IMR-90 (cell line): Measurements from ENCODE around the gene COX4I1. TPM values are rescaled to one million over a fixed set of nuclear protein-coding genes. Genes with fewer than 3 reads are reported as not detected.

Experiments
- ATAC-seq: fragments of 200-7000 bp; cut with Tn5 transposase; 2 replicates; pipeline ENCODE4 v1.9.1; 2020; ENCODE audit warnings: low read depth, mild to moderate bottlenecking, moderate library complexity
- BruUV-seq: library from RNA; stranded (reverse); fragments of 400-500 nt; replicated peaks from 2 replicates; lab custom pipeline; 2021; lab: Mats Ljungman, UMichigan
- CTCF ChIA-PET: fragments of 300-600 bp; formaldehyde crosslinking; extraction: SDS; loops from one replicate; lab custom pipeline; 2021; ENCODE audit warnings: antibody characterized with exemption; lab: Yijun Ruan, JAX
- POLR2A ChIA-PET: fragments of 300-600 bp; sonication (Branson Sonifier 250); formaldehyde crosslinking; loops from one replicate; lab custom pipeline; 2022; ENCODE audit warnings: antibody characterized with exemption; ENCODE audit not compliant: unreplicated experiment; lab: Charles Lee
- DNase-seq: peaks from one replicate; pipeline ENCODE4 v3.0.0; 2013
- H2AFZ ChIP-seq: replicated peaks from 2 replicates; pipeline ENCODE3; 2013; ENCODE audit warnings: low read length, mild to moderate bottlenecking; ENCODE audit not compliant: poor library complexity
- H2AK5ac ChIP-seq: 2 replicates; pipeline ENCODE4 v1.6.1; 2013; ENCODE audit warnings: low read depth, low read length, inconsistent platforms
- H2AK9ac ChIP-seq: replicated peaks from 2 replicates; pipeline ENCODE3; 2013; ENCODE audit warnings: mild to moderate bottlenecking, low read depth, low read length, moderate library complexity; ENCODE audit not compliant: poor library complexity
- H2BK120ac ChIP-seq: 2 replicates; pipeline ENCODE4 v1.6.1; 2013; ENCODE audit warnings: low read depth, low read length, inconsistent platforms
- H2BK15ac ChIP-seq: 3 replicates; pipeline ENCODE4 v1.6.1; 2013; ENCODE audit warnings: low read depth, low read length, inconsistent platforms
- H2BK20ac ChIP-seq: 2 replicates; pipeline ENCODE4 v1.6.1; 2013; ENCODE audit warnings: low read depth, mild to moderate bottlenecking, inconsistent platforms, low read length, moderate library complexity
- H2BK5ac ChIP-seq: 2 replicates; pipeline ENCODE4 v1.6.1; 2013; ENCODE audit warnings: mild to moderate bottlenecking, low read depth, low read length, inconsistent platforms; ENCODE audit not compliant: poor library complexity, severe bottlenecking
- H3K14ac ChIP-seq: replicated peaks from 2 replicates; pipeline ENCODE4 v1.6.1; 2013; ENCODE audit warnings: low read depth, low read length, inconsistent platforms
- H3K18ac ChIP-seq: 2 replicates; pipeline ENCODE4 v1.6.1; 2013; ENCODE audit warnings: low read depth, low read length, control low read depth
- H3K23ac ChIP-seq: 2 replicates; pipeline ENCODE4 v1.6.1; 2013; ENCODE audit warnings: low read depth, low read length, inconsistent platforms
- H3K27ac ChIP-seq: 2 replicates; pipeline ENCODE4 v1.5.1; 2013; ENCODE audit warnings: mild to moderate bottlenecking, control low read depth, low read length; ENCODE audit not compliant: insufficient read depth
- H3K27me3 ChIP-seq: 2 replicates; pipeline ENCODE4 v1.6.1; 2013; ENCODE audit warnings: low read length; ENCODE audit not compliant: control insufficient read depth, insufficient read depth
- H3K36me3 ChIP-seq: 2 replicates; pipeline ENCODE4 v1.6.1; 2013; ENCODE audit warnings: low read length, mixed read lengths; ENCODE audit not compliant: control insufficient read depth, insufficient read depth
- H3K4ac ChIP-seq: 2 replicates; pipeline ENCODE4 v1.6.1; 2013; ENCODE audit warnings: low read depth, low read length, inconsistent platforms
- H3K4me1 ChIP-seq: 2 replicates; pipeline ENCODE4 v1.6.1; 2013; ENCODE audit warnings: low read length, mixed read lengths; ENCODE audit not compliant: control insufficient read depth, insufficient read depth
- H3K4me2 ChIP-seq: 2 replicates; pipeline ENCODE4 v1.6.1; 2013; ENCODE audit warnings: low read depth, mild to moderate bottlenecking, control low read depth, low read length, moderate library complexity
- H3K4me3 ChIP-seq: 2 replicates; pipeline ENCODE4 v1.5.1; 2013; ENCODE audit warnings: low read depth, mild to moderate bottlenecking, control low read depth, low read length, moderate library complexity; ENCODE audit not compliant: insufficient read depth
- H3K56ac ChIP-seq: 2 replicates; pipeline ENCODE4 v1.6.1; 2013; ENCODE audit warnings: low read length, inconsistent platforms; ENCODE audit not compliant: insufficient read depth; ENCODE audit errors: extremely low read depth
- H3K79me1 ChIP-seq, 2 experiments: 2 replicates each; pipeline ENCODE4 v1.6.1; 2013; ENCODE audit warnings: low read length in 2 of 2, inconsistent platforms in 1 of 2, low read depth in 1 of 2
- H3K9ac ChIP-seq: 2 replicates; pipeline ENCODE4 v1.6.1; 2013; ENCODE audit warnings: low read depth, low read length, control low read depth
- H3K9me1 ChIP-seq: 2 replicates; pipeline ENCODE4 v1.6.1; 2013; ENCODE audit warnings: low read length, inconsistent platforms; ENCODE audit not compliant: insufficient read depth
- H3K9me3 ChIP-seq: 2 replicates; pipeline ENCODE4 v1.6.1; 2013; ENCODE audit warnings: low read length; ENCODE audit not compliant: control insufficient read depth, insufficient read depth
- H4K20me1 ChIP-seq: 2 replicates; pipeline ENCODE4 v1.6.1; 2013; ENCODE audit warnings: low read length, inconsistent platforms; ENCODE audit not compliant: insufficient read depth
- H4K5ac ChIP-seq: 2 replicates; pipeline ENCODE4 v1.6.1; 2013; ENCODE audit warnings: mild to moderate bottlenecking, low read depth, low read length, control low read depth
- H4K8ac ChIP-seq, 2 experiments: 2 replicates each; pipeline ENCODE4 v1.6.1; 2013; ENCODE audit warnings: low read depth in 2 of 2, low read length in 2 of 2, control low read depth in 1 of 2, inconsistent platforms in 1 of 2
- H4K91ac ChIP-seq: 2 replicates; pipeline ENCODE4 v1.6.1; 2013; ENCODE audit warnings: low read depth, low read length, inconsistent platforms; ENCODE audit not compliant: insufficient read depth
- BHLHE40 ChIP-seq: fragments of 150-350 bp; IDR thresholded peaks from 2 replicates; pipeline ENCODE4 v1.6.1; 2016; ENCODE audit warnings: mild to moderate bottlenecking, low read depth, low read length
- CHD1 ChIP-seq: IDR thresholded peaks from 2 replicates; pipeline ENCODE4 v1.6.1; 2012; ENCODE audit warnings: low read depth, low read length, improper control_type of control experiment
- MAZ ChIP-seq: IDR thresholded peaks from 2 replicates; pipeline ENCODE4 v1.6.1; 2012; ENCODE audit warnings: low read depth, mild to moderate bottlenecking, low read length, improper control_type of control experiment, moderate library complexity, borderline replicate concordance
- NFE2L2 ChIP-seq: fragments of 150-350 bp; IDR thresholded peaks from 2 replicates; pipeline ENCODE4 v1.6.1; 2016; ENCODE audit warnings: low read depth, mild to moderate bottlenecking, low read length
- POLR2A ChIP-seq: IDR thresholded peaks from 2 replicates; pipeline ENCODE4 v1.6.1; 2012; ENCODE audit warnings: mild to moderate bottlenecking, low read depth, low read length
- RAD21 ChIP-seq: IDR thresholded peaks from 2 replicates; pipeline ENCODE4 v1.6.1; 2012; ENCODE audit warnings: low read length, improper control_type of control experiment
- RFX5 ChIP-seq: IDR thresholded peaks from 2 replicates; pipeline ENCODE4 v1.8.0; 2012; ENCODE audit warnings: low read depth, mild to moderate bottlenecking, low read length, moderate library complexity
- SMC3 ChIP-seq: fragments of 150-350 bp; IDR thresholded peaks from 2 replicates; pipeline ENCODE4 v1.6.1; 2016; ENCODE audit warnings: low read depth, mild to moderate bottlenecking, antibody characterized with exemption, low read length, moderate library complexity
- WGBS, 2 experiments: methylation state at CpG; one replicate each; pipeline versions ENCODE4 v1.1.5 to v1.1.7; 2013; ENCODE audit warnings: missing lambda C conversion rate in 2 of 2; ENCODE audit not compliant: insufficient read length in 1 of 2; ENCODE audit errors: extremely low coverage in 2 of 2; 5-methylcytosine and 5-hydroxymethylcytosine counted together
- dilution Hi-C: fragments of 300-500 bp; cut with HindIII; formaldehyde crosslinking; loops from one replicate; pipeline ENCODE4 v1.14.3; 2018; ENCODE audit warnings: low sequenced_read_pairs; ENCODE audit not compliant: unreplicated experiment
- in situ Hi-C: fragments of 300-500 bp; cut with MboI; formaldehyde crosslinking; loops from 3 replicates; pipeline ENCODE4 v1.14.3; 2019; ENCODE audit warnings: low sequenced_read_pairs, inconsistent platforms, mixed read lengths
- intact Hi-C: fragments of 100-400 bp; cut with micrococcal nuclease; formaldehyde crosslinking; loops from 2 replicates; pipeline ENCODE4 v1.10.0; 2022
- polyA plus RNA-seq, 3 experiments: library from polyadenylated mRNA; depleted of rRNA; stranded (reverse); fragments of >200 nt; gene quantifications; 2 replicates each; pipeline ENCODE4 v1.2.3, GENCODE V29; 2012; ENCODE audit warnings: low replicate concordance in 1 of 3
- total RNA-seq: library from RNA; depleted of rRNA; stranded (reverse); fragments of >200 nt; gene quantifications from 2 replicates; pipeline ENCODE4 v1.2.3, GENCODE V29; 2012
- TF ChIP-seq, protein P1 (sequence below): conservative IDR thresholded peaks from 2 replicates; pipeline ENCODE4 v1.5.1; 2012; ENCODE audit warnings: mild to moderate bottlenecking, low read depth, low read length, improper control_type of control experiment
- TF ChIP-seq, protein P2 (sequence below): fragments of 150-350 bp; IDR thresholded peaks from 2 replicates; pipeline ENCODE4 v1.6.1; 2016; ENCODE audit warnings: low read depth, mild to moderate bottlenecking, low read length, moderate library complexity, borderline replicate concordance

COX4I1 gene
- total and polyA plus RNA-seq, 2 of the 4 experiments (the other 2 are of a cell fraction), result 397 to 700 TPM

- in situ Hi-C loops (no loop called here), dilution Hi-C loops (no loop called here), intact Hi-C loops (no loop called here)
- Histone ChIP-seq H3K9ac (no peak overlapping the region), H3K36me3 (peaks cover 35% of the 10 kb centered on the region), H2AK9ac (no peak overlapping the region), H4K91ac (no peak overlapping the region), H4K5ac (no peak overlapping the region), H3K18ac (no peak overlapping the region), H3K4me1 (peaks cover 8% of the 10 kb centered on the region), H3K4me2 (no peak overlapping the region), H2BK15ac (no peak overlapping the region), H3K56ac (no peak overlapping the region), H3K27ac (no peak overlapping the region), H3K4ac (no peak overlapping the region), H4K20me1 (peaks cover 42% of the 10 kb centered on the region), H3K14ac (no peak overlapping the region), H3K9me3 (no peaks in the 10 kb centered on the region), H2BK120ac (no peak overlapping the region), H2AFZ (no peak overlapping the region), H3K23ac (no peak overlapping the region; the same call in 1 of the 2 replicates), H3K9me1 (no peaks in the 10 kb centered on the region), H2AK5ac (no peak overlapping the region), H2BK20ac (no peak overlapping the region), H4K8ac (no peak overlapping the region), H3K4me3 (no peak overlapping the region), H3K79me1 (peaks cover 32 to 51% of the 10 kb centered on the region in 2 experiments), H3K27me3 (no peaks in the 10 kb centered on the region), H2BK5ac (no peak overlapping the region)
- BruUV-seq, result no TSS peak
- 93% methylated on average over 26 of the region's 26 CpGs; no CpG with 5 or more reads in 1 of the 2 experiments for WGBS, 2 experiments
- ATAC-seq (no peak), DNase-seq (no peak)
- ChIA-PET CTCF (no interaction called here), POLR2A (no interaction called here)
- TF ChIP-seq, protein P1, sequence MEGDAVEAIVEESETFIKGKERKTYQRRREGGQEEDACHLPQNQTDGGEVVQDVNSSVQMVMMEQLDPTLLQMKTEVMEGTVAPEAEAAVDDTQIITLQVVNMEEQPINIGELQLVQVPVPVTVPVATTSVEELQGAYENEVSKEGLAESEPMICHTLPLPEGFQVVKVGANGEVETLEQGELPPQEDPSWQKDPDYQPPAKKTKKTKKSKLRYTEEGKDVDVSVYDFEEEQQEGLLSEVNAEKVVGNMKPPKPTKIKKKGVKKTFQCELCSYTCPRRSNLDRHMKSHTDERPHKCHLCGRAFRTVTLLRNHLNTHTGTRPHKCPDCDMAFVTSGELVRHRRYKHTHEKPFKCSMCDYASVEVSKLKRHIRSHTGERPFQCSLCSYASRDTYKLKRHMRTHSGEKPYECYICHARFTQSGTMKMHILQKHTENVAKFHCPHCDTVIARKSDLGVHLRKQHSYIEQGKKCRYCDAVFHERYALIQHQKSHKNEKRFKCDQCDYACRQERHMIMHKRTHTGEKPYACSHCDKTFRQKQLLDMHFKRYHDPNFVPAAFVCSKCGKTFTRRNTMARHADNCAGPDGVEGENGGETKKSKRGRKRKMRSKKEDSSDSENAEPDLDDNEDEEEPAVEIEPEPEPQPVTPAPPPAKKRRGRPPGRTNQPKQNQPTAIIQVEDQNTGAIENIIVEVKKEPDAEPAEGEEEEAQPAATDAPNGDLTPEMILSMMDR, result no peak
- TF ChIP-seq, protein P2, sequence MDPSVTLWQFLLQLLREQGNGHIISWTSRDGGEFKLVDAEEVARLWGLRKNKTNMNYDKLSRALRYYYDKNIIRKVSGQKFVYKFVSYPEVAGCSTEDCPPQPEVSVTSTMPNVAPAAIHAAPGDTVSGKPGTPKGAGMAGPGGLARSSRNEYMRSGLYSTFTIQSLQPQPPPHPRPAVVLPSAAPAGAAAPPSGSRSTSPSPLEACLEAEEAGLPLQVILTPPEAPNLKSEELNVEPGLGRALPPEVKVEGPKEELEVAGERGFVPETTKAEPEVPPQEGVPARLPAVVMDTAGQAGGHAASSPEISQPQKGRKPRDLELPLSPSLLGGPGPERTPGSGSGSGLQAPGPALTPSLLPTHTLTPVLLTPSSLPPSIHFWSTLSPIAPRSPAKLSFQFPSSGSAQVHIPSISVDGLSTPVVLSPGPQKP, result no peak
- no peak for TF ChIP-seq NFE2L2
- no peak for TF ChIP-seq SMC3
- TF ChIP-seq RAD21, result no peak
- TF ChIP-seq CHD1, result no peak
- no peak for TF ChIP-seq BHLHE40
- TF ChIP-seq POLR2A, result no peak
- no peak for TF ChIP-seq MAZ
- no peak for TF ChIP-seq RFX5
Measured at GRCh38 chr16:85780281-85780680, 19.2 kb upstream of the COX4I1 start.
